Hepatic stellate cell (primary cell): Measurements from ENCODE around the gene PGAP3.

Experiments used
- DNase-seq: peaks from one replicate; pipeline ENCODE4 v3.0.0; 2011; ENCODE audit warnings: low spot score

The PGAP3 gene

DNA sequence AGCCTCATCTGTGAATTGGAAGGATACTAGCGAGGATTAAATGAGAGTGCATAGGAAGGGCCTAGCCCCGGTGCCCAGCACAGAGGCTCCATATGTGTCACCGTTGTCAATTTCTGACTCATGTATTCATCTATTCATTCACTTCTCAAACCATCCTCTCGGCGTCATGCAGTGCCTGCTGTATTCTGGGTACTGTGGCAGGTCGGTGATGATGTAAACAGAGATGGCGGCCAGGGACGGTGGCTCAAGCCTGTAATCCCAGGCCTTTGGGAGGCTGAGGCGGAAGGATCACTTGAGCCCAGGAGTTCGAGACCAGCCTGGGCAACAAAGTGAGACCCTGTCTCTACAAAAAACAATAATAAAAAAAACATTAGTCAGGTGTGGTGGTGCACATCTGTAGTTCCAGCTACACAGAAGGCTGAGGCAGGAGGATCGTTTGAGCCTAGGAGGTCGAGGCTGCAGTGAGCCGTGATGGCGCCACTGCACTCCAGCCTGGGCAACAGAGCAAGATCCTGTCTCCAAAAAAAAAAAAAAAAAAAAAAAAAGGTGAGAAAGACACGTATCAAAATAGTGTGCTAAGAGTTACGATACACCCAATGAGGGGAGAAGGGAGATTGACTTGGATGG lies 65.4 kb downstream of the PGAP3 start:
- DNase-seq, result no peak

DNA sequence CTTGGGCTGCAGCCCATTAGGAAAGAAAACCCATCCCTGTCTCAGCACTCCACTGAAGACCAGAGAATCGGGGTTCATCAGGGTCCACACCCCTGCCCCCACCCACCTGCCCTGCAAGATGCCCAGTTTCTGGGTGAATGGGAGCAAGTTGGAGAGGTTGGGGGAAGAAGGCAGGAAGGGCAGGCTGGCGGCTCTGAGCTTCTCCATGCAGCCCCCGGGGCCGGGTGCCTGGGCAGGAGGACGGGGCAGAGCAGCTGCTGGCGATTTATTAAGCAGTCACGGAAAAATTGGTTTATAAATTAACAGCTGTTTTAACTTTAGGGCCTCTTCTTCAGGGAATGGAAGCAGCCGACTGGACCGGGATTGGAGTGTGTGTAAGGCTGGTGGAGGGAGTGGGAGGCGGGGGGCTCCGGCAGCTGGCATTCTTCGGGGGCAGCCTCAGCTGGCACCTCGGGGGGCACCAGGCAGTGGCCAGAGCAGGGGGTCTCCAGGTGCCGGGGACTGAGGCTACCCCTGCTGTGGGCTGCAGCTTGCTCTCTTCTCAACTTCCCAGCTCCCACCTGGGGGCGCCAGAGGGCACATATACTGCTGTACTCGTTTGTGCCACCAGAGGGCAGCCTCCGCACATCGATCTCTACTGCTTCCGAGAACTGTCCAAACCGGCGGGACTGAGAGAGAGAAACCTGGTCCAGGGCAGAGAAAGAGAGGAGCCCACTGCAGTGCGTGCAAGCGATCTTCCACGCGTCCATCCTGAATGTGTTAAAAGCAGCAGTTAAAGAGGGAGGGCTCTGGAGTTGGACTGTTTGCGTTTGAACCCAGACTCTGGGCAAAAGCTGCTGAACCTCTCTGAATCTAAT lies 66.1 kb downstream of the PGAP3 start:
- peak; percentile 91 for DNase-seq
